Fibroblast of lung (primary cell): ENCODE measurements around the gene SLC37A1.

Source experiments
- CTCF ChIP-seq, 2 donors: IDR thresholded peaks in 1 of 2; conservative IDR thresholded peaks in 1 of 2; 1 replicate in 1 of 2; 2 replicates in 1 of 2; pipeline ENCODE4 v1.5.1; 2011 to 2012; ENCODE audit warnings: low read length in 2 of 2, control low read depth in 1 of 2, inconsistent platforms in 1 of 2, low read depth in 1 of 2, mild to moderate bottlenecking in 1 of 2
- EZH2 ChIP-seq: IDR thresholded peaks from 2 replicates; pipeline ENCODE4 v1.5.1; 2012; ENCODE audit warnings: low read length, control low read depth, mild to moderate bottlenecking; ENCODE audit errors: missing control alignments

GRCh38 chr21:42493109-42494060, 20.3 kb upstream of the SLC37A1 start:
- TF ChIP-seq EZH2 (no peak), CTCF (conservative IDR thresholded peaks at IDR 0.05 in 1 of 2, IDR thresholded peaks at IDR 0.05 in 1 of 2; ENCODE audit: low read depth in 1 of 2, low read length in 2 of 2) (no peak)
